Naive B cell (primary cell): ENCODE results near the gene FTO. TPM values are rescaled to one million over a fixed set of nuclear protein-coding genes. Genes with fewer than 3 reads are reported as not detected.
A peak's percentile ranks its signal among the peaks of the same experiment; 100 is the strongest.

Source experiments
- ATAC-seq, 2 donors: fragments of 150-1000 bp; cut with Tn5 transposase; 2 replicates each; pipeline ENCODE4 v1.10.0; 2021; ENCODE audit warnings: low read depth in 2 of 2, mild to moderate bottlenecking in 2 of 2, moderate library complexity in 2 of 2
- DNase-seq: peaks from one replicate; pipeline ENCODE4 v3.0.0; 2022
- H3K27ac Mint-ChIP-seq, 6 donors: one replicate each; pipeline ENCODE4 v1.8.0; 2020 to 2022; ENCODE audit warnings: mild to moderate bottlenecking in 6 of 6, mixed read lengths in 6 of 6, moderate library complexity in 5 of 6, inconsistent platforms in 2 of 6
- H3K27me3 Mint-ChIP-seq, 3 donors: one replicate each; pipeline ENCODE4 v1.8.0; 2021 to 2022; ENCODE audit warnings: mixed read lengths in 3 of 3, mild to moderate bottlenecking in 1 of 3
- H3K36me3 Mint-ChIP-seq, 2 donors: one replicate each; pipeline ENCODE4 v1.8.0; 2020 to 2022; ENCODE audit warnings: mixed read lengths in 2 of 2, inconsistent platforms in 1 of 2, mild to moderate bottlenecking in 1 of 2
- H3K4me1 Mint-ChIP-seq, 3 donors: one replicate each; pipeline ENCODE4 v1.8.0; 2020 to 2022; ENCODE audit warnings: mixed read lengths in 3 of 3, inconsistent platforms in 1 of 3, mild to moderate bottlenecking in 1 of 3, moderate library complexity in 1 of 3
- H3K4me3 Mint-ChIP-seq, 8 donors: one replicate each; pipeline ENCODE4 v1.8.0; 2020 to 2022; ENCODE audit warnings: mild to moderate bottlenecking in 8 of 8, mixed read lengths in 8 of 8, moderate library complexity in 8 of 8, inconsistent platforms in 2 of 8
- H3K9me3 Mint-ChIP-seq, 7 donors: one replicate each; pipeline ENCODE4 v1.8.0; 2020 to 2022; ENCODE audit warnings: mixed read lengths in 7 of 7, mild to moderate bottlenecking in 5 of 7, inconsistent platforms in 2 of 7, moderate library complexity in 1 of 7
- polyA plus RNA-seq, 6 donors: library from polyadenylated mRNA; unstranded; fragments of 300-500 nt; fragmentation: Illumina TruSeq; gene quantifications; one replicate each; pipeline ENCODE4 v1.2.3, GENCODE V29; 2021; ENCODE audit warnings: low read depth in 6 of 6

Gene FTO
- polyA plus RNA-seq, 6 donors from 2014 or later, result 64.7 to 89.0 (median 79.6) TPM

- ATAC-seq, result no peak
- no peak for DNase-seq
- Mint-ChIP-seq H3K9me3 (no peaks in the 10 kb centered on the region), H3K4me1 (peaks cover 0 to 8% (median 7%) of the 10 kb centered on the region in 3 donors), H3K27me3 (no peaks in the 10 kb centered on the region), H3K36me3 (peaks cover 15 to 38% of the 10 kb centered on the region in 2 donors), H3K4me3 (no peak overlapping the region), H3K27ac (no peak overlapping the region)
Measured at GRCh38 chr16:53901408-53901807, 197.5 kb downstream of the FTO start.

- Mint-ChIP-seq H3K4me1 (peaks cover 0 to 5% (median 0%) of the 10 kb centered on the region in 3 donors), H3K9me3 (no peaks in the 10 kb centered on the region), H3K27ac (no peak overlapping the region), H3K36me3 (peaks cover 23 to 28% of the 10 kb centered on the region in 2 donors), H3K27me3 (no peaks in the 10 kb centered on the region), H3K4me3 (no peak overlapping the region)
- DNase-seq (no peak), ATAC-seq (no peak)
Measured at GRCh38 chr16:53904533-53904932, 200.6 kb downstream of the FTO start.

- Mint-ChIP-seq H3K9me3 (no peaks in the 10 kb centered on the region), H3K4me3 (no peak overlapping the region), H3K27me3 (no peaks in the 10 kb centered on the region), H3K4me1 (peaks cover 0 to 5% (median 0%) of the 10 kb centered on the region in 3 donors), H3K36me3 (peaks cover 23% of the 10 kb centered on the region in 2 donors), H3K27ac (no peak overlapping the region)
- ATAC-seq, result no peak
- no peak for DNase-seq
Measured at GRCh38 chr16:53905028-53905427, 201.1 kb downstream of the FTO start.

GRCh38 chr16:53908731-53909130 is 204.8 kb downstream of the FTO start:
- H3K27me3 Mint-ChIP-seq, result no peaks in the 10 kb centered on the region
- no peak for ATAC-seq
- H3K36me3 Mint-ChIP-seq, result peaks cover 6 to 15% of the 10 kb centered on the region in 2 donors
- H3K4me1 Mint-ChIP-seq, result peaks cover 0 to 15% (median 5%) of the 10 kb centered on the region in 3 donors
- no peak for DNase-seq
- no peaks in the 10 kb centered on the region for H3K9me3 Mint-ChIP-seq
- H3K4me3 Mint-ChIP-seq, result no peak overlapping the region
- H3K27ac Mint-ChIP-seq, result no peak overlapping the region

GRCh38 chr16:53910990-53911389 is 207.0 kb downstream of the FTO start:
- Mint-ChIP-seq H3K4me1 (peaks cover 0 to 15% (median 5%) of the 10 kb centered on the region in 3 donors), H3K27me3 (no peaks in the 10 kb centered on the region), H3K36me3 (peaks cover 0 to 8% of the 10 kb centered on the region in 2 donors), H3K27ac (no peak overlapping the region), H3K9me3 (no peaks in the 10 kb centered on the region), H3K4me3 (no peak overlapping the region)
- no peak for DNase-seq
- no peak for ATAC-seq

- ATAC-seq, result no peak
- no peak overlapping the region for H3K27ac Mint-ChIP-seq
- H3K4me1 Mint-ChIP-seq, result peaks cover 0 to 15% (median 5%) of the 10 kb centered on the region in 3 donors
- no peak for DNase-seq
- H3K9me3 Mint-ChIP-seq, result no peaks in the 10 kb centered on the region
- no peaks in the 10 kb centered on the region for H3K27me3 Mint-ChIP-seq
- H3K36me3 Mint-ChIP-seq, result peaks cover 2 to 8% of the 10 kb centered on the region in 2 donors
- no peak overlapping the region for H3K4me3 Mint-ChIP-seq
Measured at GRCh38 chr16:53911513-53911912, 207.6 kb downstream of the FTO start.

GRCh38 chr16:53912155-53912554 is 208.2 kb downstream of the FTO start:
- ATAC-seq, result no peak
- Mint-ChIP-seq H3K4me1 (peaks cover 0 to 15% (median 5%) of the 10 kb centered on the region in 3 donors), H3K27me3 (no peaks in the 10 kb centered on the region), H3K27ac (peak overlapping the region in 1 of 6 donors; percentile 48), H3K36me3 (peaks cover 6 to 8% of the 10 kb centered on the region in 2 donors), H3K4me3 (no peak overlapping the region), H3K9me3 (no peaks in the 10 kb centered on the region)
- DNase-seq, result no peak

GRCh38 chr16:53913099-53913870 is 209.3 kb downstream of the FTO start:
- Mint-ChIP-seq H3K36me3 (peaks cover 0 to 6% of the 10 kb centered on the region in 2 donors), H3K27ac (no peak overlapping the region), H3K27me3 (no peaks in the 10 kb centered on the region), H3K9me3 (no peaks in the 10 kb centered on the region), H3K4me3 (no peak overlapping the region), H3K4me1 (peaks cover 0 to 10% (median 5%) of the 10 kb centered on the region in 3 donors)
- no peak for ATAC-seq
- no peak for DNase-seq

- H3K4me3 Mint-ChIP-seq, result no peak overlapping the region
- no peaks in the 10 kb centered on the region for H3K9me3 Mint-ChIP-seq
- H3K36me3 Mint-ChIP-seq, result peaks cover 0 to 6% of the 10 kb centered on the region in 2 donors
- ATAC-seq (no peak), DNase-seq (no peak)
- H3K4me1 Mint-ChIP-seq, result peaks cover 0 to 10% (median 5%) of the 10 kb centered on the region in 3 donors
- H3K27ac Mint-ChIP-seq, result no peak overlapping the region
- no peaks in the 10 kb centered on the region for H3K27me3 Mint-ChIP-seq
Measured at GRCh38 chr16:53913920-53914319, 210.0 kb downstream of the FTO start.

- Mint-ChIP-seq H3K27me3 (no peaks in the 10 kb centered on the region), H3K4me3 (no peak overlapping the region), H3K36me3 (peaks cover 0 to 6% of the 10 kb centered on the region in 2 donors), H3K9me3 (no peaks in the 10 kb centered on the region), H3K27ac (no peak overlapping the region), H3K4me1 (peaks cover 0 to 10% (median 5%) of the 10 kb centered on the region in 3 donors)
- no peak for ATAC-seq
- no peak for DNase-seq
Measured at GRCh38 chr16:53914736-53915135, 210.8 kb downstream of the FTO start.

GRCh38 chr16:53915452-53916160 is 211.7 kb downstream of the FTO start:
- peaks cover 0 to 6% of the 10 kb centered on the region in 2 donors for H3K36me3 Mint-ChIP-seq
- ATAC-seq (no peak), DNase-seq (no peak)
- H3K9me3 Mint-ChIP-seq, result no peaks in the 10 kb centered on the region
- H3K4me3 Mint-ChIP-seq, result no peak overlapping the region
- H3K4me1 Mint-ChIP-seq, result peaks cover 0 to 10% (median 5%) of the 10 kb centered on the region in 3 donors
- H3K27ac Mint-ChIP-seq, result no peak overlapping the region
- no peaks in the 10 kb centered on the region for H3K27me3 Mint-ChIP-seq

GRCh38 chr16:53920988-53921387 is 217.0 kb downstream of the FTO start:
- Mint-ChIP-seq H3K4me3 (no peak overlapping the region), H3K27me3 (no peaks in the 10 kb centered on the region), H3K4me1 (no peaks in the 10 kb centered on the region), H3K36me3 (peaks cover 0 to 10% of the 10 kb centered on the region in 2 donors), H3K9me3 (no peaks in the 10 kb centered on the region), H3K27ac (peak overlapping the region in 1 of 6 donors; percentile 61)
- DNase-seq, result no peak
- no peak for ATAC-seq

- peaks cover 0 to 4% of the 10 kb centered on the region in 2 donors for H3K36me3 Mint-ChIP-seq
- no peaks in the 10 kb centered on the region for H3K4me1 Mint-ChIP-seq
- H3K4me3 Mint-ChIP-seq, result no peak overlapping the region
- DNase-seq (no peak), ATAC-seq (no peak)
- no peaks in the 10 kb centered on the region for H3K9me3 Mint-ChIP-seq
- no peaks in the 10 kb centered on the region for H3K27me3 Mint-ChIP-seq
- H3K27ac Mint-ChIP-seq, result no peak overlapping the region
Measured at GRCh38 chr16:53922067-53922806, 218.3 kb downstream of the FTO start.
